ENCODE results near the gene ADAMTSL4.
A peak's percentile ranks its signal among the peaks of the same experiment; 100 is the strongest.

Gene ADAMTSL4

DNA sequence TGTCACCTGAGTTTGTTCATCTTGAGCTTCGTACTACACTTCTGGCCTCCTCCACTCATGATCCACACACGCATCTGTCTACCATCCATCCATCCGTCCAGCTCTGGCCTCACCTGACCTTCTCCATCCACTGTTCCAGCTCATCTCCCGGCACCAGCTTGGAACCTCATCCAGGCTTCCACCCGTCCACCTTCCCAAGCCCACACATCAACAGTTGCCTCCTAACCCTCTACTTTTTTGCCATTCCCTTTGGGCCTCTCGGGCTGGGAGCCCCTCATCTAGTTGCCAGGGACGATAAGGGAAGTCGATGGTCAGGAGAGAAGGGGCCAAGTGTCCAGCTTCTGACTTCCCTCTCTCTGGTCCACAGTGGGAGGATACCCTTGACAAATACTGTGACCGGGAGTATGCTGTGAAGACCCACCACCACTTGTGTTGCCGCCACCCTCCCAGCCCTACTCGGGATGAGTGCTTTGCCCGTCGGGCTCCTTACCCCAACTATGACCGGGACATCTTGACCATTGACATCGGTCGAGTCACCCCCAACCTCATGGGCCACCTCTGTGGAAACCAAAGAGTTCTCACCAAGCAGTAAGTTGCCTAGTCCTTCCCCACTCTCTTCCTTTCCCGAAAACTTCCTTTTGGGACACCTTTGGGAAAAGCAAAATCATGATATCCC is 37.1 kb upstream of the ADAMTSL4 start:
- ChIA-PET CTCF (interaction anchor here (1.3 to 2.4 kb wide), 3 partner anchors 16 to 20 kb away, joined by 4 to 13 read pairs (median 4); no protein-coding TSS in a partner anchor), POLR2A (no interaction called here)
- DNase-seq (ENCODE audit: extremely low spot score): no peak
- TF ChIP-seq CTCF (IDR thresholded peaks at IDR 0.05; ENCODE audit: control extremely low read depth, extremely low read depth, low read depth, missing control alignments): no peak

- no peak for TF ChIP-seq CTCF (IDR thresholded peaks at IDR 0.05; ENCODE audit: control extremely low read depth, extremely low read depth, low read depth, missing control alignments)
- ChIA-PET POLR2A (no interaction called here), CTCF (interaction anchor here (1.3 to 1.6 kb wide), 3 partner anchors 17 to 48 kb away, joined by 4 to 5 read pairs (median 4); no protein-coding TSS in a partner anchor)
- no peak for DNase-seq (ENCODE audit: extremely low spot score)
Observed at GRCh38 chr1:150512846-150513245, 36.4 kb upstream of the ADAMTSL4 start.

DNA sequence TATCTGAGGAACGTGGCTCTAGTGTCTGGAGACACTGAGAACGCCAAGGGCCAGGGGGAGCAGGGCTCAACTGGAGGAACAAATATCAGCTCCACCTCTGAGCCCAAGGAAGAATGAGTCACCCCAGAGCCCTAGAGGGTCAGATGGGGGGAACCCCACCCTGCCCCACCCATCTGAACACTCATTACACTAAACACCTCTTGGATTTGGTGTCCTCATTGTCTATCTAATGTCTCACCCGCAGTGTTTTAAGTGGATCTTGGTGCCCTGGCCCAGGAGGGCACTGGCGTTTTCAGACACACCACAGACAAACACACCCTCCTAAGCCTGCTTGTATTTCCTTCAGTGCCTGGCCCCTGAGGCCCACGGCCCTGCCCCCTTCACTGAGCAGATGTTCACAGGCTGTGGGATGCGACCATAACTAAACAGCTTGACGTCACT is 35.8 kb upstream of the ADAMTSL4 start:
- ChIA-PET POLR2A (no interaction called here), CTCF (interaction anchor here (0.9 to 1.6 kb wide), 3 partner anchors 12 to 47 kb away, joined by 3 to 5 read pairs (median 4); no protein-coding TSS in a partner anchor)
- no peak for TF ChIP-seq CTCF (IDR thresholded peaks at IDR 0.05; ENCODE audit: control extremely low read depth, extremely low read depth, low read depth, missing control alignments)
- no peak for DNase-seq (ENCODE audit: extremely low spot score)

DNA sequence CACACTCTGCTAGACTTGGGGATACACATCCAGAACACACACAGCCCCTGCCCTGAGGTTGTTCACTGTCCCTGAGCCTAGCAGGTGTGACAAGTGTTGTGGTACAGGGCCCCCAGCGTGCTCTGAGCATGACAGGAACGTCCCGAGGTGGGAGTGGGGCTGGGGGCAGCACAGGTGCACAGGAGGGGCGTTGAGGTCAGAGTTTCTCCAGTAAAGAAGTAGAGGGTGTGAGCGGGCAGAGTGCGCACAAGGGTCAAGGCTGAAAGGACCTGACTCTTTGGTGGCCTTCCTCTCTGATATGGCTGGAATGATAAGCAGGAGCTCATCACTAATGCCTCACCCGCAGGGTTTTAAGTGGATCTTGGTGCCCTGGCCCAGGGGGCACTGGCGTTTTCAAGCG is 34.9 kb upstream of the ADAMTSL4 start:
- ChIA-PET POLR2A (no interaction called here), CTCF (interaction anchor here (0.9 to 1.6 kb wide), 2 partner anchors 12 to 46 kb away, joined by 3 to 5 read pairs; no protein-coding TSS in a partner anchor)
- DNase-seq (ENCODE audit: extremely low spot score): no peak
- TF ChIP-seq CTCF (IDR thresholded peaks at IDR 0.05; ENCODE audit: control extremely low read depth, extremely low read depth, low read depth, missing control alignments): no peak

- CTCF ChIA-PET: interaction anchor here (1.2 to 3.5 kb wide), 5 partner anchors 16 to 407 kb away, joined by 3 to 46 read pairs (median 23); partner anchors contain the start of gene CA14
- POLR2A ChIA-PET: interaction anchor here (0.5 to 1.0 kb wide), 2 partner anchors 47 to 637 kb away, joined by 3 to 6 read pairs; no protein-coding TSS in a partner anchor
- DNase-seq (ENCODE audit: extremely low spot score): no peak
- TF ChIP-seq CTCF (IDR thresholded peaks at IDR 0.05; ENCODE audit: control extremely low read depth, extremely low read depth, low read depth, missing control alignments): no peak
Observed at GRCh38 chr1:150514913-150515327, 34.3 kb upstream of the ADAMTSL4 start.

DNA sequence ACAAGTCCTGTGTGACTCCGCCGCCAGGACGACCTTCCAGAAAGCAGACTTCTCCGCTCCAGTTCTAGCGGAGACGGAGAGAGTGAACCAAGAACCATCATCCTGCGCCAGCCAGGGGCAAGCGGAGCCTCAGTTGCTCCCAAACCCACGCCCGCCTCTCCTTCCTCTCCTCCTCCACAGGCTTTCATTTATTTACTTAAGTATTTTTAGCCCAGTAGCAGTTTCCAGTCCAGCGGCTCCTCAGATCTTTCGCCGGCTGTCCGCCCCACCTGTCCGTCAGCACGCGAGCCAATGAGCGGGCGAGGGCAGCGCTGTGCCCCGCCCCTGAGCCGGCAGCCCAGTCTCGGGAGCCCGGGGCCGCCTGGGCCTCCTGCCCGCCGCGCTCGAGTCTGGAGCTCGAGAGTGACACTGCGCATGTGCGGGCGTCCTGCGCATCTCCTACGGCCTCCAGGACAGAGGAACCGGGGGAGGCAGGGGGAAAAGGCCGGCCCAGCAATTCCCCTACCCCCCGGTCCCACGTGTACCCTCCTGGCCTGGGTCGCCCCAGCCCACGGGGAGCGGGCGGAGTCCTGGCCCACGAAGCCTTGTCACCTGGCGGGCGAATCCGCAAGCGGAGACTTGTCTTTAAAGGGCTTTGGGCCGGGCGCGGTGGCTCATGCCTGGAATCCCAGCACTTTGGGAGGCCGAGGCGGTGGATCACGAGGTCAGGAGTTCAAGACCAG is 33.7 kb upstream of the ADAMTSL4 start, which contains the start of gene FALEC:
Gene FALEC (plus strand): TSS at position 425 of the 722 bp plus-strand sequence.
- no peak for TF ChIP-seq CTCF (IDR thresholded peaks at IDR 0.05; ENCODE audit: control extremely low read depth, extremely low read depth, low read depth, missing control alignments)
- ChIA-PET POLR2A (interaction anchor here (0.5 to 1.1 kb wide), 4 partner anchors 24 to 636 kb away, joined by 3 to 6 read pairs (median 3); no protein-coding TSS in a partner anchor), CTCF (interaction anchor here (0.8 to 3.5 kb wide), 14 partner anchors 8 to 481 kb away, joined by 3 to 46 read pairs (median 3); partner anchors contain the start of genes CA14 and ECM1)
- DNase-seq (ENCODE audit: extremely low spot score): peak; percentile 99

Data from GM10248 (cell line).